Large intestine (tissue), 3 donors: ENCODE measurements around the gene ANKRD40. TPM values are rescaled to one million over a fixed set of nuclear protein-coding genes. Genes with fewer than 3 reads are reported as not detected.
A peak's percentile ranks its signal among the peaks of the same experiment; 100 is the strongest.

Source experiments
- DNase-seq, 2 donors: peaks; one replicate each; pipeline versions ENCODE4 v3.0.0 to v3.0.0-alpha.2; 2013
- H3K27ac ChIP-seq: one replicate; pipeline ENCODE4 v1.5.1; 2013; ENCODE audit warnings: low read length
- H3K27me3 ChIP-seq: 2 replicates; pipeline ENCODE4 v1.6.1; 2013; ENCODE audit warnings: low read length; ENCODE audit not compliant: control insufficient read depth, insufficient read depth
- H3K36me3 ChIP-seq: 2 replicates; pipeline ENCODE4 v1.6.1; 2013; ENCODE audit warnings: low read length; ENCODE audit not compliant: control insufficient read depth, insufficient read depth
- H3K4me1 ChIP-seq: one replicate; pipeline ENCODE4 v1.6.1; 2013; ENCODE audit warnings: low read length; ENCODE audit not compliant: control insufficient read depth, insufficient read depth
- H3K4me3 ChIP-seq: one replicate; pipeline ENCODE4 v1.5.1; 2013; ENCODE audit warnings: low read length
- H3K9me3 ChIP-seq: one replicate; pipeline ENCODE4 v1.6.1; 2013; ENCODE audit warnings: mild to moderate bottlenecking, low read depth, low read length, moderate library complexity; ENCODE audit not compliant: control insufficient read depth
- WGBS: methylation state at CpG from one replicate; pipeline ENCODE4 v1.1.5; 2013; ENCODE audit warnings: low lambda C conversion rate; ENCODE audit not compliant: insufficient coverage; 5-methylcytosine and 5-hydroxymethylcytosine counted together
- polyA plus RNA-seq: library from polyadenylated mRNA; unstranded; fragments of 120-200 nt; gene quantifications from one replicate; pipeline ENCODE4 v1.2.1, GENCODE V29; 2013

The ANKRD40 gene
- polyA plus RNA-seq, 1 donor: 25.7 TPM

DNA sequence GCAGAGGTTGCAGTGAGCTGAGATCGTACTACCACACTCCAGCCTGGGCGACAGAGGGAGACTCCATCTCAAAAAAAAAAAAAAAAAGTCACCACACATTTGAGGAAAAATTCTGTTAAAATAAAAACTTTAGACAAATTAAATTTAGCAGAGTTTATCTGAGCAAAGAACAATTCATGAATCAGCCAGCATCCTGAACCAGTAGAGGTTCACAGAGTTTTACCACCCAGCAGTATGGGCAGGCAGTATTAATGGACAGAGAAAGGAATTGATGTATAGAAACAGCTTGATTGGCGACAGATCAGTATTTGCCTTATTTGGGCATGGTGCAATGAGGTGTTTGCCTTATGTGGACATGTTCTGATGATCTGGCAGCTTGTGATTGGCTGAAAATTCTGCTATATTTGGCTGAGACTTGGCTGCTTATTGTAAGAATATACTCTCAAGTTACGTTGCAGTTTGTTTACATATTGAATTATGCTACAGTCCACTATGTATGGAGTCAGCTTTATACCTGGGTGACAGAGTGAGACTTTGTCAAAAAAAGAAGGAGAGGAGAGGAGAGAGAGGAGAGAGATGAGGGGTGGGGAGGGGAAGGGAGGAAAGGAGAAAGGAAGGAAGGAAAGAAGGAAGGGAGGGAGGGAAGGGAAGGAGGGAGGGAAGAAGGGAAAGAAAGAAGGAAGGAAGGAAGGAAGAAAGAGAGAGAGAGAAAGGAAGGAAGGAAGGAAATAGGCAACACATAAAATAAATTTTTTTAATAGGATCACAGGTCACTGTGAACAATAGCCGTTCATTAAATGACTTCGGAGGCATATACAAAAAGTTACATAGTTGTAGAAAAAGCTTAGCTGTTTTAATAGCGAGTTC, 58.4 kb downstream of the ANKRD40 start:
- H3K27me3 ChIP-seq: no peaks in the 10 kb centered on the region
- peaks cover 6% of the 10 kb centered on the region for H3K9me3 ChIP-seq
- WGBS: 100% methylated on average over 2 of the region's 7 CpGs
- H3K4me1 ChIP-seq: no peaks in the 10 kb centered on the region
- H3K36me3 ChIP-seq: no peaks in the 10 kb centered on the region
- H3K27ac ChIP-seq: no peak overlapping the region
- DNase-seq: no peak
- no peak overlapping the region for H3K4me3 ChIP-seq

- Histone ChIP-seq H3K4me3 (no peak overlapping the region), H3K27ac (no peak overlapping the region), H3K27me3 (no peaks in the 10 kb centered on the region), H3K9me3 (no peaks in the 10 kb centered on the region), H3K36me3 (no peaks in the 10 kb centered on the region), H3K4me1 (peaks cover 14% of the 10 kb centered on the region)
- peak in 1 of 2 donors; percentile 3 for DNase-seq
- no CpG with 5 or more reads among the region's 2 CpGs for WGBS
Measured at GRCh38 chr17:50647187-50647586, 60.5 kb downstream of the ANKRD40 start.

GRCh38 chr17:50645748-50646682, 61.7 kb downstream of the ANKRD40 start:
- no peak for DNase-seq
- H3K4me1 ChIP-seq: peaks cover 20% of the 10 kb centered on the region
- H3K27me3 ChIP-seq: no peaks in the 10 kb centered on the region
- H3K9me3 ChIP-seq: no peaks in the 10 kb centered on the region
- H3K4me3 ChIP-seq: no peak overlapping the region
- H3K36me3 ChIP-seq: no peaks in the 10 kb centered on the region
- 100% methylated on average over 2 of the region's 3 CpGs for WGBS
- H3K27ac ChIP-seq: no peak overlapping the region

Other genes with a start within 250 kb of the ANKRD40 start
- gene CHAD, start 239.0 kb downstream of the ANKRD40 start, polyA plus RNA-seq: 5.9 TPM
- 39.3 TPM for gene RSAD1, start 229.1 kb downstream of the ANKRD40 start, polyA plus RNA-seq
- gene MYCBPAP, start 199.5 kb downstream of the ANKRD40 start, polyA plus RNA-seq: 1.8 TPM
- gene EPN3, start 175.2 kb downstream of the ANKRD40 start, polyA plus RNA-seq: 3.3 TPM
- 61.8 TPM for gene SPATA20, start 160.7 kb downstream of the ANKRD40 start, polyA plus RNA-seq
- gene CACNA1G, start 147.2 kb downstream of the ANKRD40 start, polyA plus RNA-seq: 1.7 TPM
- 53.7 TPM for gene ABCC3, start 73.0 kb downstream of the ANKRD40 start, polyA plus RNA-seq
- gene LUC7L3, start 11.7 kb upstream of the ANKRD40 start, polyA plus RNA-seq: 273 TPM
- gene ANKRD40CL, start 59.6 kb upstream of the ANKRD40 start, polyA plus RNA-seq: 28.4 TPM
- 0.13 TPM for gene WFIKKN2, start 127.7 kb upstream of the ANKRD40 start, polyA plus RNA-seq
- 112 TPM for gene TOB1, start 158.4 kb upstream of the ANKRD40 start, polyA plus RNA-seq